NB4 (cell line): Measurements from ENCODE around the gene PRKCE.
"Not testable (repeated sequence)": the region's sequence is repeated elsewhere in the genome, so short reads cannot be mapped to it uniquely, and the experiment has no call there.

Experiments used
- DNase-seq: peaks from one replicate; pipeline ENCODE4 v3.0.0; 2010; ENCODE audit warnings: low read depth
- H3K4me3 ChIP-seq: one replicate; pipeline ENCODE4 v1.5.1; 2011; ENCODE audit warnings: mild to moderate bottlenecking, low read depth, low read length, moderate library complexity
- MYC ChIP-seq: IDR thresholded peaks from 2 replicates; pipeline ENCODE4 v1.6.1; 2011; ENCODE audit warnings: low read depth, low read length
- POLR2A ChIP-seq: IDR thresholded peaks from 2 replicates; pipeline ENCODE4 v1.6.1; 2011; ENCODE audit warnings: mild to moderate bottlenecking; ENCODE audit not compliant: insufficient read length; ENCODE audit errors: extremely low read depth
- TF ChIP-seq, protein P1 (sequence below): IDR thresholded peaks from one replicate; pipeline ENCODE4 v1.5.1; 2012; ENCODE audit warnings: low read depth, low read length
- TF ChIP-seq, protein P2 (sequence below): IDR thresholded peaks from 2 replicates; pipeline ENCODE4 v1.6.1; 2011; ENCODE audit warnings: low read depth, low read length

PRKCE gene

DNA sequence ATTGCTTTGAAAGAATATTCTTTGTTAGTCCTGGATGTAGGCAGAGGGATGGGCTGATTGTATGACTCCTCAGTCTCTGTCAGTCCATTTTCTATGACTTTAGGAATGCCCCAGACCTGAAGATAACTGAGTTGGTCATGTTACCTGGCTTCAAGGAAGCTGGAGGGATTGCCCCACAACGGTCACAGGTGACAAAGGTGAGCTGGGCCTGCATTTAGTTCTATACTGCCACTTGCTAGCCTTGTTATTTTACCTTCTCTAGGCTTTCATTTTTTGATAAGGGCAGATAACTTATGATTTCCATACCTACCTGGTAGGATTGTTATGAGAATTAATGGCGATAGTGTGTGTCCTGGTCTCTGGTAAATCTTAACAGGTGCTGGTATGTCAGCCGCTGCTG lies 260.1 kb downstream of the PRKCE start:
- no peak overlapping the region for H3K4me3 ChIP-seq
- TF ChIP-seq POLR2A (no peak), MYC (no peak)
- TF ChIP-seq, protein P1, sequence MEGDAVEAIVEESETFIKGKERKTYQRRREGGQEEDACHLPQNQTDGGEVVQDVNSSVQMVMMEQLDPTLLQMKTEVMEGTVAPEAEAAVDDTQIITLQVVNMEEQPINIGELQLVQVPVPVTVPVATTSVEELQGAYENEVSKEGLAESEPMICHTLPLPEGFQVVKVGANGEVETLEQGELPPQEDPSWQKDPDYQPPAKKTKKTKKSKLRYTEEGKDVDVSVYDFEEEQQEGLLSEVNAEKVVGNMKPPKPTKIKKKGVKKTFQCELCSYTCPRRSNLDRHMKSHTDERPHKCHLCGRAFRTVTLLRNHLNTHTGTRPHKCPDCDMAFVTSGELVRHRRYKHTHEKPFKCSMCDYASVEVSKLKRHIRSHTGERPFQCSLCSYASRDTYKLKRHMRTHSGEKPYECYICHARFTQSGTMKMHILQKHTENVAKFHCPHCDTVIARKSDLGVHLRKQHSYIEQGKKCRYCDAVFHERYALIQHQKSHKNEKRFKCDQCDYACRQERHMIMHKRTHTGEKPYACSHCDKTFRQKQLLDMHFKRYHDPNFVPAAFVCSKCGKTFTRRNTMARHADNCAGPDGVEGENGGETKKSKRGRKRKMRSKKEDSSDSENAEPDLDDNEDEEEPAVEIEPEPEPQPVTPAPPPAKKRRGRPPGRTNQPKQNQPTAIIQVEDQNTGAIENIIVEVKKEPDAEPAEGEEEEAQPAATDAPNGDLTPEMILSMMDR: no peak
- TF ChIP-seq, protein P2, sequence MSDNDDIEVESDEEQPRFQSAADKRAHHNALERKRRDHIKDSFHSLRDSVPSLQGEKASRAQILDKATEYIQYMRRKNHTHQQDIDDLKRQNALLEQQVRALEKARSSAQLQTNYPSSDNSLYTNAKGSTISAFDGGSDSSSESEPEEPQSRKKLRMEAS: no peak
- no peak for DNase-seq

DNA sequence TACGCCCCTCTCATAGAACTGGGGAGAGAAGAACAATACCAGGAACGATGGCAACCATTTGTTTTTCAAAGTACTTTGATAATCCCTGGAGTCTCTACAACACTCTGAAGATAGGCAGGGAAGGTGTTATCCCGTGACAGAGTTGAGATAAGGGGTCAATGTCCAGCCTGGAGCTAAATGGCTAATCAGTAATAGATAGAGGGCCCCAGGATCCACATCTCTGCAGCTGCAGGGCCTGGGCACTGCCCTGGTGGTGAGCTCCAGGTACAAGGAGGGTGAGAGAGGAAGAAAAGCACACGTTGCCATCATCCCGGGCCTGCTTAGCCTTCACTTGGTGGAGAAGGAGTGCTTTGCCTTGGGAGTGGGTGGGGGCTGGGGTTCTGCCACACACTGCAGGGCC lies 260.6 kb downstream of the PRKCE start:
- no peak for DNase-seq
- no peak overlapping the region for H3K4me3 ChIP-seq
- TF ChIP-seq, protein P1: no peak
- TF ChIP-seq MYC (no peak), POLR2A (no peak)
- TF ChIP-seq, protein P2: no peak

DNA sequence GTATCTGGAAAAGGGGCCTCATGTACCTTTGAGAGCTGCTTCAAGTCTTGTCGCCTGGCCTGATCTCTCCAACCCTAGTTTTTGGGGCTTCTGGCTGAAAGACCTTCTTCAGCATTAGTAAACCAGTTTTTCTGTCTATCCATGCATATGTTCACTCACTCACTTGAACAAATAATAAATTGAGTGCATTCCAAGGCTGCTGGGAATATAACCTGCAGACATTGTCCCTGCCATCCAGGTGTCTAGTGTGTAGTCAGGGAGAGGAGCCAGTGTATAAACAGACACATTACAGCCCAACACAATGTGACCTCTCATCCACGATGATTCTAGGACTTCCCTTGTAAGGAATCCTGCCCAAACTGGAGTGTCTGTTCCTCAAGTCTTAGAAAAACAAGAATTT lies 262.1 kb downstream of the PRKCE start:
- DNase-seq: no peak
- H3K4me3 ChIP-seq: no peak overlapping the region
- TF ChIP-seq, protein P2: no peak
- no peak for TF ChIP-seq MYC
- TF ChIP-seq POLR2A: no peak
- TF ChIP-seq, protein P1: no peak

DNA sequence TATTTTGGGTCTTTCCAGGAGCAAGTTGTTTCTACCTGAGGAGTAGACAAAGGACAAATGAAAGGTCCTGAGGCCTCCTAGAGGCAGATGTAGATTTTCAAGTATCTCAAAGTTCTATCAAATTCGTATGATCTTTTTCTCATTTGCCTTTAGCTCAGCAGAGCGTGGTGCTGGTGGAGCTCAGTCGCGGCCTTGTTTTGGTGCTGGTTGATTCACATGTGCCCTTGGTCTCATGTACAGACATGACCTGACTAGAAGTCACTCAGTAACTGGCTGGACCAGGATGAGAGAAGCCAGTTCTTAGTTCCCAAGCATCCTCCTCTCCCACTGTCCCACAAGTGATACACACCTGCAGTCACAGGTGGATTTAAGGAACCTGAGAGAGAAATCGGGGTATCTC lies 264.0 kb downstream of the PRKCE start:
- DNase-seq: no peak
- TF ChIP-seq, protein P2: no peak
- no peak for TF ChIP-seq POLR2A
- TF ChIP-seq MYC: no peak
- TF ChIP-seq, protein P1: no peak
- no peak overlapping the region for H3K4me3 ChIP-seq

DNA sequence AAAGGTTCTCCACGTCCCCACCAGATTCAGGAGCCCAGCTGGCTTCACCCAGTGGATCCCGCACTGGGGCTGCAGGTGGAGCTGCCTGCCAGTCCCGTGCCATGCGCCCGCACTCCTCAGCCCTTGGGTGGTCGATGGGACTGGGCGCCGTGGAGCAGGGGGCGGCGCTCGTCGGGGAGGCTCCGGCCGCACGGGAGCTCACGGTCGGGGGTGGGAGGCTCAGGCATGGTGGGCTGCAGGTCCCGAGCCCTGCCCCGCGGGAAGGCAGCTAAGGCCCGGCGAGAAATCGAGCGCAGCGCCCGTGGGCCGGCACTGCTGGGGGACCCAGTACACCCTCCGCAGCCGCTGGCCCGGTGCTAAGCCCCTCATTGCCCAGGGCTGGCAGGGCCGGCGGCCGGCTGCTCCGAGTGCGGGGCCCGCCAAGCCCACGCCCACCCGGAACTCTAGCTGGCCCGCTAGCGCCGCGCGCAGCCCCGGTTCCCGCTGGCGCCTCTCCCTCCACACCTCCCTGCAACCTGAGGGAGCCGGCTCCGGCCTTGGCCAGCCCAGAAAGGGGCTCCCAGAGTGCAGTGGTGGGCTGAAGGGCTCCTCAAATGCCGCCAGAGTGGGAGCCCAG lies 266.2 kb downstream of the PRKCE start:
- H3K4me3 ChIP-seq, DNase-seq: not testable (repeated sequence)

DNA sequence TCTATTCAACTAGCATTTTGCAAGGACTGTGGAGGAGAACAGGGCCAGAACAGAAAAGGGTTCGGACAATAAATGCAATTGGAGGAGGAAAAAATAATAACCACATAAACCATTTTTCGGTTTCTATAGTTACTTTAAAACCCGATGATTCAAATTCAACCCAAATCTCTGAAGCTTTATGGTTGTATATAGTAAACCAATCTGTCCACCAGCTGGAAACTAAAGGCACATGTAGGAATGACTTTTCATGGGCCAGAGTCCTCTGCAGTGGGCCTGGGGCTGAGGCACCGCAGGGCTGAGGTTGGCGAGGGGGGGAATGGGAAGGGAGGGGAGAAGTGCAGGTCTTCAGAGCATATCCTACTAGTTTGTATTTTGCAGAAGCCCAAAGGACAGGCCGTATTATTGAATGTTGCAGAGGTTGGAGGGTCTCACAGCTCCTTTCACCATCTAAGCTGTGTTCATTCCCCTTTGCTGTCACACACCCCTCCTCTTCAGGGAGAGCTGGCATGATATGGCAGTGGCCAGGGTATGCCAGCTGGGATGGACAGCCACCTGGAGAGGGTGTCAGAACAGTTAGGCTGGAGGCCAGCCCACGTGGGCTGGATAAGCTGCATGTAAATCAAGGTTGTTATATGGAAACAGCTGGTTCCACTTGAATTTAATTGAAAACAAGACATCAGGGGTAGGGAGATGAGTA lies 267.1 kb downstream of the PRKCE start:
- no peak overlapping the region for H3K4me3 ChIP-seq
- DNase-seq: no peak
- TF ChIP-seq MYC: no peak
- no peak for TF ChIP-seq POLR2A
- TF ChIP-seq, protein P2: no peak
- TF ChIP-seq, protein P1: no peak
